CD4-positive, alpha-beta memory T cell (primary cell): ENCODE data around the gene KRTAP4-3. TPM values are rescaled to one million over a fixed set of nuclear protein-coding genes. Genes with fewer than 3 reads are reported as not detected.
"Not testable (repeated sequence)": the region's sequence is repeated elsewhere in the genome, so short reads cannot be mapped to it uniquely, and the experiment has no call there.

Experiments
- CTCF ChIA-PET: fragments of 350-600 bp; sonication (Branson Sonifier 250); formaldehyde crosslinking; loops from one replicate; lab custom pipeline; 2021; ENCODE audit warnings: inconsistent platforms; ENCODE audit not compliant: partially characterized antibody; lab: Charles Lee
- POLR2A ChIA-PET: fragments of 350-600 bp; sonication (Branson Sonifier 250); formaldehyde crosslinking; loops from one replicate; lab custom pipeline; 2021; ENCODE audit not compliant: partially characterized antibody; lab: Charles Lee
- DNase-seq, 5 donors: peaks; one replicate each; pipeline versions ENCODE4 v3.0.0 to v3.0.0-alpha.2; 2020 to 2022; ENCODE audit warnings: mixed read lengths in 1 of 5
- H3K27ac ChIP-seq: one replicate; pipeline ENCODE4 v1.7.0; 2013; ENCODE audit warnings: low read depth, low read length
- H3K27me3 ChIP-seq: 2 replicates; pipeline ENCODE4 v1.7.0; 2013; ENCODE audit warnings: mild to moderate bottlenecking, low read length, moderate library complexity; ENCODE audit not compliant: insufficient read depth
- H3K36me3 ChIP-seq: 2 replicates; pipeline ENCODE4 v1.7.0; 2013; ENCODE audit warnings: mild to moderate bottlenecking, low read length, moderate library complexity; ENCODE audit not compliant: insufficient read depth
- H3K4me1 ChIP-seq: 2 replicates; pipeline ENCODE4 v1.7.0; 2013; ENCODE audit warnings: mild to moderate bottlenecking, low read length, moderate library complexity; ENCODE audit not compliant: insufficient read depth
- H3K4me3 ChIP-seq, 2 donors: one replicate each; pipeline ENCODE4 v1.7.0; 2013; ENCODE audit warnings: low read length in 2 of 2, mild to moderate bottlenecking in 1 of 2
- H3K9me3 ChIP-seq, 2 donors: one replicate each; pipeline ENCODE4 v1.7.0; 2013; ENCODE audit warnings: low read length in 2 of 2, control low read depth in 1 of 2; ENCODE audit not compliant: control insufficient read depth in 1 of 2
- H3K27ac Mint-ChIP-seq, 7 donors: one replicate each; pipeline ENCODE4 v1.8.0; 2020 to 2021; ENCODE audit warnings: mixed read lengths in 7 of 7, mild to moderate bottlenecking in 6 of 7, inconsistent platforms in 3 of 7, moderate library complexity in 3 of 7
- H3K27me3 Mint-ChIP-seq, 2 donors: one replicate each; pipeline ENCODE4 v1.8.0; 2020 to 2021; ENCODE audit warnings: mixed read lengths in 2 of 2
- H3K36me3 Mint-ChIP-seq, 2 donors: one replicate each; pipeline ENCODE4 v1.8.0; 2020 to 2021; ENCODE audit warnings: mixed read lengths in 2 of 2, inconsistent platforms in 1 of 2, mild to moderate bottlenecking in 1 of 2
- H3K4me1 Mint-ChIP-seq, 4 donors: one replicate each; pipeline ENCODE4 v1.8.0; 2020 to 2021; ENCODE audit warnings: mixed read lengths in 4 of 4, mild to moderate bottlenecking in 1 of 4
- H3K4me3 Mint-ChIP-seq, 8 donors: one replicate each; pipeline ENCODE4 v1.8.0; 2020 to 2021; ENCODE audit warnings: mixed read lengths in 8 of 8, mild to moderate bottlenecking in 7 of 8, moderate library complexity in 6 of 8, inconsistent platforms in 3 of 8
- H3K9me3 Mint-ChIP-seq, 8 donors: one replicate each; pipeline ENCODE4 v1.8.0; 2020 to 2021; ENCODE audit warnings: mixed read lengths in 8 of 8, mild to moderate bottlenecking in 5 of 8, inconsistent platforms in 3 of 8, moderate library complexity in 1 of 8
- intact Hi-C: fragments of 100-400 bp; cut with micrococcal nuclease; formaldehyde crosslinking; loops from one replicate; pipeline ENCODE4 v1.15.1; 2023
- polyA plus RNA-seq, 2 donors: library from polyadenylated mRNA; unstranded; fragments of 300-500 nt; fragmentation: Illumina TruSeq; gene quantifications; one replicate each; pipeline ENCODE4 v1.2.3, GENCODE V29; 2021
- total RNA-seq, 2 experiments: library from RNA; stranded (reverse); gene quantifications; one replicate each; pipeline ENCODE4 v1.2.3, GENCODE V29; 2021

Gene KRTAP4-3
- total and polyA plus RNA-seq, 4 experiments from 2014 or later = not detected

DNA sequence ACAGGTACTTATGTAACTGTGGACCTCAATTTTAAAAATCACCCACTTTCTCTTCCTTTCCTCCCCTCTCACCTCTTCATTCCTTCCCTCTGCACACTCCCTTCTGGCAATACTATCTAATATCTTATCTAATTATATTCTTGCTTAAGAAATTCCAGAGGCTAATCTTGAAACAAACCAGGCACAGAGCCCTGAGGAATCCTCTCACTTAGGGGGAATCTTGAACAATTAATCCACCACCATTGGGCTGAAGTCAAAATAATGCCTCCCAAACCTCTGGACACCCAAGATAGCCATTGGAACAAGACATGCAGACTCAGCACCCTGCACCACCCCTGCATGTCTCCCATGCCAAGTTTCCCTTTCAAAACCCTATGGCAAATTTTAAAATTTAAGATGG, 26.7 kb downstream of the KRTAP4-3 start:
- intact Hi-C loops = no loop called here
- Mint-ChIP-seq H3K27me3 (peaks cover 5 to 9% of the 10 kb centered on the region in 2 donors), H3K36me3 (peaks cover 10 to 24% of the 10 kb centered on the region in 2 donors), H3K9me3 (peaks cover 5 to 46% (median 30%) of the 10 kb centered on the region in 8 donors), H3K4me3 (no peak overlapping the region), H3K4me1 (peaks cover 0 to 11% (median 1%) of the 10 kb centered on the region in 4 donors), H3K27ac (no peak overlapping the region)
- ChIA-PET POLR2A (interaction anchor here (0.7 to 1.2 kb wide), 2 partner anchors 10 to 167 kb away, joined by 3 read pairs; no protein-coding TSS in a partner anchor), CTCF (interaction anchor here (0.6 to 0.8 kb wide), 2 partner anchors 11 to 181 kb away, joined by 3 read pairs; no protein-coding TSS in a partner anchor)
- Histone ChIP-seq H3K27ac (no peak overlapping the region), H3K4me3 (no peak overlapping the region), H3K36me3 (no peaks in the 10 kb centered on the region), H3K4me1 (no peaks in the 10 kb centered on the region), H3K9me3 (no peaks in the 10 kb centered on the region), H3K27me3 (no peaks in the 10 kb centered on the region)
- no peak for DNase-seq

- Histone ChIP-seq H3K9me3 (no peaks in the 10 kb centered on the region), H3K36me3 (no peaks in the 10 kb centered on the region), H3K27me3 (no peaks in the 10 kb centered on the region), H3K27ac (no peak within 1 kb of the TSS), H3K4me3 (no peak within 1 kb of the TSS), H3K4me1 (no peaks in the 10 kb centered on the region)
- intact Hi-C loops = no loop called here
- H3K4me1 Mint-ChIP-seq = peaks cover 0 to 11% (median 2%) of the 10 kb centered on the region in 4 donors
- peak within 1 kb of the TSS in 1 of 7 donors; percentile 4 for H3K27ac Mint-ChIP-seq
- POLR2A ChIA-PET = interaction anchor here (0.7 to 1.2 kb wide), 3 partner anchors 10 to 168 kb away, joined by 3 read pairs; partner anchors contain the start of gene KRTAP4-2
- H3K36me3 Mint-ChIP-seq = peaks cover 10 to 24% of the 10 kb centered on the region in 2 donors
- H3K4me3 Mint-ChIP-seq = no peak within 1 kb of the TSS
- H3K27me3 Mint-ChIP-seq = peaks cover 5 to 6% of the 10 kb centered on the region in 2 donors
- CTCF ChIA-PET = interaction anchor here (0.6 to 0.8 kb wide), 2 partner anchors 10 to 182 kb away, joined by 3 read pairs; no protein-coding TSS in a partner anchor
- no peak for DNase-seq
- peaks cover 5 to 46% (median 30%) of the 10 kb centered on the region in 8 donors for H3K9me3 Mint-ChIP-seq
Measured at GRCh38 chr17:41140360-41141131, 27.5 kb downstream of the KRTAP4-3 start, which contains the start of gene KRTAP4-6. KRTAP4-6 (minus strand) TSS chr17:41140544; CDS start chr17:41140487, 57 bp downstream.

GRCh38 chr17:41139865-41140264, 28.2 kb downstream of the KRTAP4-3 start:
- POLR2A ChIA-PET = interaction anchor here (1.0 kb wide), 1 partner anchor 38 kb away, joined by 3 read pairs; the partner anchor contains the start of gene KRTAP4-2

GRCh38 chr17:41133880-41134735, 33.9 kb downstream of the KRTAP4-3 start:
- DNase-seq = peak in 2 of 5 donors; percentile 32 to 41

More at GRCh38 chr17:41139865-41140264, 28.2 kb downstream of the KRTAP4-3 start:
- H3K4me3 ChIP-seq, H3K36me3 ChIP-seq, H3K4me1 ChIP-seq, H3K27me3 ChIP-seq, H3K4me3 Mint-ChIP-seq, H3K27ac ChIP-seq, H3K27me3 Mint-ChIP-seq, DNase-seq, H3K9me3 ChIP-seq, CTCF ChIA-PET, intact Hi-C loops: not testable (repeated sequence)
- H3K4me1 Mint-ChIP-seq = peaks cover 0 to 11% (median 2%) of the 10 kb centered on the region in 4 donors
- H3K27ac Mint-ChIP-seq = peak overlapping the region in 1 of 7 donors; percentile 4
- peaks cover 10 to 24% of the 10 kb centered on the region in 2 donors for H3K36me3 Mint-ChIP-seq
- H3K9me3 Mint-ChIP-seq = peaks cover 5 to 43% (median 30%) of the 10 kb centered on the region in 8 donors

DNA sequence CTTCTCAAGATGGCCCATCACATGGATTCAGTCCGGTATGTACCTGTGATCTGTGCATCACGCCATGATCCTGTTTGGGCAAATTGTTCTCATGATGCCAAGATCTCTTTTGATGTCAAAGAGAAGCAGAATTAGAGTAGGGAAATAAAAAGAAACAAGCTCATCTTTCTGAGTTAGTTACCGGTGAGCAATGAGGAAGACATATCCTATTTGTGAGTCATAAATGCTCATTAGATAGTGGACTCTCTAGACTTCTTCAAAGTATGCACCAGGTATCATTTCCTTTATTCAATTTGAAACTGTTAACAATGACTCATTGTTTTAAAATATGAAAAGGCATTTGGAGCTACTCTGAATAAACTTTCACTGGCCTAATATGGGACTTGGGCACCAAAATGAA, 36.0 kb downstream of the KRTAP4-3 start:
- Mint-ChIP-seq H3K36me3 (no peaks in the 10 kb centered on the region), H3K4me1 (peaks cover 0 to 66% (median 32%) of the 10 kb centered on the region in 4 donors), H3K27me3 (no peaks in the 10 kb centered on the region), H3K9me3 (peaks cover 0 to 7% (median 1%) of the 10 kb centered on the region in 8 donors), H3K4me3 (peak overlapping the region in 2 of 8 donors; percentile 14 to 19), H3K27ac (peak overlapping the region in 2 of 7 donors; percentile 54 to 80)
- no peaks in the 10 kb centered on the region for H3K36me3 ChIP-seq
- peaks cover 22% of the 10 kb centered on the region for H3K4me1 ChIP-seq
- no peak overlapping the region for H3K4me3 ChIP-seq
- no peak overlapping the region for H3K27ac ChIP-seq
- no peaks in the 10 kb centered on the region for H3K27me3 ChIP-seq
- no peak for DNase-seq
- intact Hi-C loops = no loop called here
- CTCF ChIA-PET = interaction anchor here (2.6 kb wide), 1 partner anchor 190 kb away, joined by 11 read pairs; no protein-coding TSS in a partner anchor
- POLR2A ChIA-PET = interaction anchor here (0.9 to 2.7 kb wide), 3 partner anchors 10 to 177 kb away, joined by 3 to 14 read pairs (median 4); partner anchors contain the start of gene KRTAP16-1
- H3K9me3 ChIP-seq = no peaks in the 10 kb centered on the region

More at GRCh38 chr17:41133880-41134735, 33.9 kb downstream of the KRTAP4-3 start:
- Mint-ChIP-seq H3K4me1 (peaks cover 0 to 47% (median 29%) of the 10 kb centered on the region in 4 donors), H3K9me3 (peaks cover 0 to 8% (median 6%) of the 10 kb centered on the region in 8 donors), H3K4me3 (peak overlapping the region in 5 of 8 donors; percentile 18 to 85 (median 63)), H3K27me3 (peaks cover 2 to 3% of the 10 kb centered on the region in 2 donors), H3K36me3 (peaks cover 0 to 4% of the 10 kb centered on the region in 2 donors), H3K27ac (peak overlapping the region in 4 of 7 donors; percentile 78 to 96 (median 94))
- intact Hi-C loops = no loop called here
- Histone ChIP-seq H3K4me3 (no peak overlapping the region), H3K27me3 (no peaks in the 10 kb centered on the region), H3K27ac (no peak overlapping the region), H3K9me3 (no peaks in the 10 kb centered on the region), H3K36me3 (no peaks in the 10 kb centered on the region), H3K4me1 (peaks cover 22% of the 10 kb centered on the region)
- POLR2A ChIA-PET = interaction anchor here (1.1 to 1.7 kb wide), 6 partner anchors 10 to 555 kb away, joined by 3 to 13 read pairs (median 5); partner anchors contain the start of genes EIF1, KRTAP16-1 and KRTAP4-12
- CTCF ChIA-PET = interaction anchor here (1.9 to 2.6 kb wide), 2 partner anchors 174 to 188 kb away, joined by 5 to 11 read pairs; no protein-coding TSS in a partner anchor

DNA sequence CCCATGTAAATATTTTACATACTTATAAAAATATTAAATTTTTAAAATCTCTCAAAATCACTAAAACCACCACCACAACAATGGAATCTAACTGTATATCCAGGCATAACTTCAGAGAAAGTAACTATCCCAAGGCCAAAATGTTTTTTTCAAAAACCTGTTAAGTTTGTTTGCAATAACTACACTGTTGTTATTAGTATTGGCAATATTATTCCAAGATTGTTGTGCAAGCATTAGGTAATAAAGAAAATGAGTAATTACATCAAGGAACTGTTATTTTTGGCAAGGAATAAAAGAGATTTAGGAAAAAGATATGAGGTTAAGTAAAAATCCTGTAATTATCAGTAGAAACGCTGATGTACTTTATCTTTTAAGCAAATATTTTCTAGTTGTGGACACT, 40.6 kb downstream of the KRTAP4-3 start:
- Mint-ChIP-seq H3K36me3 (no peaks in the 10 kb centered on the region), H3K27ac (no peak overlapping the region), H3K4me1 (peaks cover 11 to 93% (median 58%) of the 10 kb centered on the region in 4 donors), H3K27me3 (no peaks in the 10 kb centered on the region), H3K9me3 (peaks cover 0 to 7% (median 3%) of the 10 kb centered on the region in 8 donors), H3K4me3 (no peak overlapping the region)
- Histone ChIP-seq H3K4me1 (peaks cover 47% of the 10 kb centered on the region), H3K4me3 (no peak overlapping the region), H3K27ac (no peak overlapping the region), H3K27me3 (no peaks in the 10 kb centered on the region), H3K9me3 (no peaks in the 10 kb centered on the region), H3K36me3 (no peaks in the 10 kb centered on the region)
- intact Hi-C loops = loop anchor here (5.0 kb wide), 1 partner anchor 180 kb away; the partner anchor contains the start of gene KRTAP16-1
- POLR2A ChIA-PET = no interaction called here
- CTCF ChIA-PET = interaction anchor here (1.6 kb wide), 1 partner anchor 195 kb away, joined by 5 read pairs; no protein-coding TSS in a partner anchor
- DNase-seq = no peak
